ENCODE data around the gene KIF5C.

GRCh38 chr2:148979164-148979918 lies 104.3 kb downstream of the KIF5C start:
- TF ChIP-seq CTCF (IDR thresholded peaks at IDR 0.05; ENCODE audit: insufficient read depth, low read length): no peak
- TF ChIP-seq POLR2AphosphoS5 (IDR thresholded peaks at IDR 0.05; ENCODE audit: low read depth): no peak
- no peak for TF ChIP-seq SPI1 (IDR thresholded peaks at IDR 0.05; ENCODE audit: borderline replicate concordance, low read depth)
- no peak for TF ChIP-seq GABPA (IDR thresholded peaks at IDR 0.05; ENCODE audit: low read depth)
- TF ChIP-seq REST (IDR thresholded peaks at IDR 0.05; ENCODE audit: insufficient replicate concordance, low read depth): no peak
